ELF-1 (cell line): Measurements from ENCODE around the gene SLC43A3.

Experiments used
- DNase-seq: peaks from one replicate; pipeline ENCODE4 v3.0.0-alpha.2; 2016; ENCODE audit warnings: low read depth, low spot score

Gene SLC43A3

DNA sequence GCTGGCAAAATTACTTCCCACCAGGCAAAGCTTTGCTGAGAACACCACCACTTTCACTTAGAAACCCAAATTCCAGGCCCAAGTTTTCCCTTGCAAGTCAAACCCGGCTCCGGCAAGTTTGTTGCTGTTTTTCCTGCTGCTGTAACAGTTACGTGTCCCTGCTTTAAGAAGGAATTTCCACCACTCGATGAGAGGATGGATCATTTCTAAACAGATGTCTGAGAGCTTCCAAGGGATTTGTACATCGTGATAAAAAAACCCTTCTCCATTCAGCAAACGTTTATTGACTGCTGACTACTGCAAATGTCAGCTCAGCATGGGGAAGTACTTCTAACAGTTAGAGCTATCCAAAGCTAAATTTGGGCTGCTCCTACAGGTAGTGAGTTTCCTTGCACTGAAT, 69.1 kb downstream of the SLC43A3 start:
- DNase-seq: no peak

DNA sequence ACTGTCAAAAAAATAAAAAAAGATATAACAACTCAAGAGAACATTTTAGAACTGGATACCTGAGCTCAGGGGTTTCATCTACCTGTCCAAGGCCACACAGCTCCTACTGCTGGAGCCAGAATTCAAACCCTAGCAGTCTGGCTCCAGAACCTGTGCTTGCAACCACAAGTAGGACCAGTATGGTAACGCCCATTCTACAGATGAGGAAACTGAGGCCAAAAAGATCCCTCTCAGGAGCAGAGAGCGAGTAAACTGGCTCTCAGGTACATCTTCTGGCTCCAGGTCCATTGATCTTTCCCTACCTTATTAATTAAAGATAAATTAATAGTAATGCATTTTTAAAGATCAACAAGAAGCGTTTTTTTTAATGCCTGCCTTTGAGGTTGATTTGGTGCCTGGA, 69.6 kb downstream of the SLC43A3 start:
- no peak for DNase-seq
